ENCODE measurements around the gene NEO1.

NEO1 gene

DNA sequence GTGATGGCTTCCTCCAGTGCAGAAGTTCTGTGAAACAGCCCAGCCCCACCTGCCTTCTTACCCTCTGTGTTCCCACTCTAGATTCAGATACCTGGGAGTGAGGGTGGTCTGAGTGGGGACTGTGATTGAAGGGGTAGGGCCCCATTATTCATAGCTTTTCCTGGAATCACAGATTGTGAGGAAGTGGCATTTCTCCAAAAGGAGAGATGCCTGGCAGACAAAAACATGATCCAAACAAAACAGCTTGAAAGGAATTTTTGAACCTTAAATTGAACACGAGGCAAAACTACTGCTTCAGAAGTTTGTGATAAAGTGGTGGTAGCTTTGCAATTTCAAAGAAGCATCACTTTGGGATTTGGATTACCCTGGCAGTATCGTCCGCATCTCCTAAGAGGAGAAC lies 29.2 kb upstream of the NEO1 start:
- peaks cover 0 to 3% of the 10 kb centered on the region in 2 donors for H3K27me3 ChIP-seq
- TF ChIP-seq, protein P1, sequence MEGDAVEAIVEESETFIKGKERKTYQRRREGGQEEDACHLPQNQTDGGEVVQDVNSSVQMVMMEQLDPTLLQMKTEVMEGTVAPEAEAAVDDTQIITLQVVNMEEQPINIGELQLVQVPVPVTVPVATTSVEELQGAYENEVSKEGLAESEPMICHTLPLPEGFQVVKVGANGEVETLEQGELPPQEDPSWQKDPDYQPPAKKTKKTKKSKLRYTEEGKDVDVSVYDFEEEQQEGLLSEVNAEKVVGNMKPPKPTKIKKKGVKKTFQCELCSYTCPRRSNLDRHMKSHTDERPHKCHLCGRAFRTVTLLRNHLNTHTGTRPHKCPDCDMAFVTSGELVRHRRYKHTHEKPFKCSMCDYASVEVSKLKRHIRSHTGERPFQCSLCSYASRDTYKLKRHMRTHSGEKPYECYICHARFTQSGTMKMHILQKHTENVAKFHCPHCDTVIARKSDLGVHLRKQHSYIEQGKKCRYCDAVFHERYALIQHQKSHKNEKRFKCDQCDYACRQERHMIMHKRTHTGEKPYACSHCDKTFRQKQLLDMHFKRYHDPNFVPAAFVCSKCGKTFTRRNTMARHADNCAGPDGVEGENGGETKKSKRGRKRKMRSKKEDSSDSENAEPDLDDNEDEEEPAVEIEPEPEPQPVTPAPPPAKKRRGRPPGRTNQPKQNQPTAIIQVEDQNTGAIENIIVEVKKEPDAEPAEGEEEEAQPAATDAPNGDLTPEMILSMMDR (IDR thresholded peaks at IDR 0.05) = no peak
- DNase-seq = no peak
- intact Hi-C loops (cut with DNase I; ENCODE audit: low total_unique reads) = no loop called here
- H3K27ac ChIP-seq = no peak overlapping the region
- H3K4me3 ChIP-seq = no peak overlapping the region
- peaks cover 0 to 6% (median 0%) of the 10 kb centered on the region in 4 donors for H3K4me1 ChIP-seq
- H3K9me3 ChIP-seq = no peaks in the 10 kb centered on the region
- no peaks in the 10 kb centered on the region for H3K36me3 ChIP-seq

DNA sequence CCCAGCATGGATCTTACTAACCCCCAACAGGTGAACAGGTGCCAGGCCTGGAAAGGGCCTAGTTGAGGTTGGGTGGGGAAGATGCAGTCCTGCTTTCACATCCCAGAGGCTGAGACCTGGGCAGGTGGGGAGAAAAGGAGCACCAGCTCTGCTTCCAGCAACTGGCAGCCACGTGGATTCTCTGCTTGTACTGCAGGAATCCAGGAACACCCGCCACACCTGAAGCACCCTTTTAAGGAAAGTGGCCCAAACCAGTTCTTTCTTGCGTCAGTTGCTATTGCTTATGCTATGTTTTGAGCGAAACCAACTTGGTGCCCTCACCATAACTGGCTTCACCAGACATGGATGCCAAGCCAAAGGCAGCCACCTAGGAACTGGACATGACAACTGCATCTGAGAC lies 28.1 kb upstream of the NEO1 start:
- intact Hi-C loops (cut with DNase I; ENCODE audit: low total_unique reads) = no loop called here
- peaks cover 0 to 6% (median 0%) of the 10 kb centered on the region in 4 donors for H3K4me1 ChIP-seq
- H3K27ac ChIP-seq = no peak overlapping the region
- H3K27me3 ChIP-seq = peaks cover 0 to 3% of the 10 kb centered on the region in 2 donors
- DNase-seq = no peak
- TF ChIP-seq, protein P1 (IDR thresholded peaks at IDR 0.05) = no peak
- H3K36me3 ChIP-seq = no peaks in the 10 kb centered on the region
- no peaks in the 10 kb centered on the region for H3K9me3 ChIP-seq
- no peak overlapping the region for H3K4me3 ChIP-seq

DNA sequence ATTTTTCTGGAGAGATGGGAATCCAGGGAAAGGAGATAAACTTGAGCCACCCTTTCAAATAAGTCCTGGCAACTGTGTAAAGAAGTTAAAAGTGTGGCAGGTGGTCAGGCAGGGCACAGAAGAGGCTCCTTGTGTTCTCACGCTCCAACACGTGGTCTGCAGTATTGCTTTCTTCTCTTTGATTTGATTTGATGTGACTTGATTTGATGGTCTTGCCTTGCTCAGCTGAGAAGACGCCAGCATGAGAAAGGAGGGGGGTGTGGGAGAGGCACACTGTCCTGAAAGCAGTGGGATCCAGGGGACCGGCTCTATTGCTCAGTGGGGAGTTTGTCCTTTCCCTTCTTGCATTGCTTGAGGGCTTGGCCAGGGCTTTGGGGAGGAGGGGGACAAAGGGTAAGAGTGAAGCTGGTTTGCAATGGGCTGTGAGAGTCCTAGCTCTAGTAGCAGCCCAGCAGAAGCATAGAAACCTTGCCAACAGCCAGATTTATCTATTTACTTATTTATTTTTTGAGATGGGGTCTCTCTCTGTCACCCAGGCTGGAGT lies 25.7 kb upstream of the NEO1 start:
- TF ChIP-seq, protein P1 (IDR thresholded peaks at IDR 0.05) = no peak

DNA sequence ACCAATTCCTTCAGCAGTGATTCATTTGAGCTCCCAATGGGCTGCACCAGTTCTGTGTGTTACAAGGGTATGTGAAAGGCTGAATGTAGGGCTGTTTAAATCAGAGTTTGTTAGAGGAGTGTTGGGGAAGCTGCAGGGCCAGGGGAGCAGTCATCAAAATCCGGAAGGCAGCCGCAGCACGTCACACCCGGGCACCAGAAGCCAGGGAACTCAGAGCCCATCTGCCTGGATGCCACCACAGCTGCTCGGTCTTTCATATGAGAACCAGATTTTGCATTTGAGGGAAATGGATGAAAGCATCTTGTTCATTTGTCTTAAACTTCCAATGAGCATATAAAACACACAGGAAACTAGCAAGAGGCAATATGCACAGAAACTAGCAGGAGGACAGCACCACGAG lies 24.2 kb upstream of the NEO1 start:
- intact Hi-C loops (cut with DNase I; ENCODE audit: low total_unique reads) = no loop called here

More for the DNA sequence above, 25.7 kb upstream of the NEO1 start:
- no peak for DNase-seq
- Histone ChIP-seq H3K4me3 (no peak overlapping the region), H3K9me3 (no peaks in the 10 kb centered on the region), H3K27ac (no peak overlapping the region), H3K36me3 (no peaks in the 10 kb centered on the region), H3K27me3 (peaks cover 0 to 3% of the 10 kb centered on the region in 2 donors), H3K4me1 (peaks cover 0 to 6% (median 0%) of the 10 kb centered on the region in 4 donors)
- intact Hi-C loops (cut with DNase I; ENCODE audit: low total_unique reads) = no loop called here

DNA sequence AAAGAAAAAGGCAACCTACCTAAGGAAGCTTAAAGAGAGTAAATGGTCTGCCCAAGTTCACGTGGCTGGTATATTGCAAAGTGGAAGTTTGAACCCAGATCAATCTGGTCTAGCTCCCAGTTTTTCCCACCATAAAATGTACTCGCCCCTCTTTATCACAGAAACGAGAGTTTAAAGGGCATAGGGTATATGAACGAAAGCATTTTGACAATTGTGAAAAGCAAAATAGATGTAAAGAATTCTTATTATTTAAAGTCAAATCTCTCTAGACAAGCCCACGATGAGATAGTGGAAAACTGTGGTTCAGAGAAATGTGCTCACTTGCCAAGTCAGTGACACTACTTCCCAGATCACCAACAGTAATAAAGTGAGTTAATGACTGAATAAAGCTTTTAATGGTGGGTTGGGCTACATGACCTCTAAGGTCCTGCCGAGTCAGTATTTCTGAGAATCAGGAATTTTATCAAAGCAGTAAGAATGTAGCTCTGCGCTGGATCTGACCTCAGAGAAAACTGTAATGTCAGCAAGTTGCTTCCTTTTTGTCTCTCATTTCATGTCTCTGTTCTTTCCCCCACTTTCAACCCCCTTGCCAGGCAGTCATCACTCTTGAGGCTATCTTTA lies 23.3 kb upstream of the NEO1 start:
- TF ChIP-seq, protein P1 (IDR thresholded peaks at IDR 0.05) = no peak
- DNase-seq = no peak

More for the DNA sequence above, 24.2 kb upstream of the NEO1 start:
- TF ChIP-seq, protein P1 (IDR thresholded peaks at IDR 0.05) = no peak
- DNase-seq = no peak
- H3K27ac ChIP-seq = no peak overlapping the region
- peaks cover 0 to 3% of the 10 kb centered on the region in 2 donors for H3K27me3 ChIP-seq
- peaks cover 0 to 6% (median 0%) of the 10 kb centered on the region in 4 donors for H3K4me1 ChIP-seq
- H3K9me3 ChIP-seq = no peaks in the 10 kb centered on the region
- no peaks in the 10 kb centered on the region for H3K36me3 ChIP-seq
- no peak overlapping the region for H3K4me3 ChIP-seq

More for the DNA sequence above, 23.3 kb upstream of the NEO1 start:
- Histone ChIP-seq H3K27ac (no peak overlapping the region), H3K36me3 (no peaks in the 10 kb centered on the region), H3K4me1 (peaks cover 0 to 5% (median 0%) of the 10 kb centered on the region in 4 donors), H3K4me3 (no peak overlapping the region), H3K9me3 (no peaks in the 10 kb centered on the region), H3K27me3 (peaks cover 0 to 2% of the 10 kb centered on the region in 2 donors)
- intact Hi-C loops (cut with DNase I; ENCODE audit: low total_unique reads) = no loop called here

All from tibial artery (tissue), 4 donors.